ENCODE results near the gene ASRGL1. TPM values are rescaled to one million over a fixed set of nuclear protein-coding genes. Genes with fewer than 3 reads are reported as not detected.
A peak's percentile ranks its signal among the peaks of the same experiment; 100 is the strongest.

ASRGL1 gene
- total RNA-seq, 4 donors from 2014 or later, result 0.38 to 12.6 (median 2.8) TPM

DNA sequence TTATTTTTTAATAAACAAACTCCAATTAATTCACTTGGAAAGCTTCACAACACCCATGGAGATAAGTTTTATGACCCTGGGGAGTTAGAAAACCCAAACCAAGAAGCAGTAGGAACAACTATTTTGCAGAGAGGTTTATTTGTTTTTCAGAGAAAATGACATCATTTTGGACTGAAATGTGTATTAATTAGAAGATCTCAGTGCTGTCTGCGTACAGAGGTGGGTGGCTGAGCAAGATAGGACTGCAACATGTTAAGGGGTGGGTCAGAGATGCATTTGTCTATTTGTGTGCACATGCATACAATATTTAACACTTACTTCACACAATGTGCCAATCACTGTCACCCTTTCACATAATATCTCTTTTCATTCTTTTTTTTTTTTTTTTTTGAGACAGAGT is 82.7 kb downstream of the ASRGL1 start:
- no peak overlapping the region for H3K4me3 ChIP-seq (ENCODE audit: low read depth, poor library complexity, severe bottlenecking)
- intact Hi-C loops (cut with DNase I; ENCODE audit: low total_unique reads), result no loop called here
- TF ChIP-seq, protein P1, sequence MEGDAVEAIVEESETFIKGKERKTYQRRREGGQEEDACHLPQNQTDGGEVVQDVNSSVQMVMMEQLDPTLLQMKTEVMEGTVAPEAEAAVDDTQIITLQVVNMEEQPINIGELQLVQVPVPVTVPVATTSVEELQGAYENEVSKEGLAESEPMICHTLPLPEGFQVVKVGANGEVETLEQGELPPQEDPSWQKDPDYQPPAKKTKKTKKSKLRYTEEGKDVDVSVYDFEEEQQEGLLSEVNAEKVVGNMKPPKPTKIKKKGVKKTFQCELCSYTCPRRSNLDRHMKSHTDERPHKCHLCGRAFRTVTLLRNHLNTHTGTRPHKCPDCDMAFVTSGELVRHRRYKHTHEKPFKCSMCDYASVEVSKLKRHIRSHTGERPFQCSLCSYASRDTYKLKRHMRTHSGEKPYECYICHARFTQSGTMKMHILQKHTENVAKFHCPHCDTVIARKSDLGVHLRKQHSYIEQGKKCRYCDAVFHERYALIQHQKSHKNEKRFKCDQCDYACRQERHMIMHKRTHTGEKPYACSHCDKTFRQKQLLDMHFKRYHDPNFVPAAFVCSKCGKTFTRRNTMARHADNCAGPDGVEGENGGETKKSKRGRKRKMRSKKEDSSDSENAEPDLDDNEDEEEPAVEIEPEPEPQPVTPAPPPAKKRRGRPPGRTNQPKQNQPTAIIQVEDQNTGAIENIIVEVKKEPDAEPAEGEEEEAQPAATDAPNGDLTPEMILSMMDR (IDR thresholded peaks at IDR 0.05), result no peak
- no peak for TF ChIP-seq POLR2A (IDR thresholded peaks at IDR 0.05)
- no peak for DNase-seq (ENCODE audit: low spot score in 2 of 2)
- WGBS, 2 donors, result 15 to 26% methylated on average over 1 of the region's 1 CpG

DNA sequence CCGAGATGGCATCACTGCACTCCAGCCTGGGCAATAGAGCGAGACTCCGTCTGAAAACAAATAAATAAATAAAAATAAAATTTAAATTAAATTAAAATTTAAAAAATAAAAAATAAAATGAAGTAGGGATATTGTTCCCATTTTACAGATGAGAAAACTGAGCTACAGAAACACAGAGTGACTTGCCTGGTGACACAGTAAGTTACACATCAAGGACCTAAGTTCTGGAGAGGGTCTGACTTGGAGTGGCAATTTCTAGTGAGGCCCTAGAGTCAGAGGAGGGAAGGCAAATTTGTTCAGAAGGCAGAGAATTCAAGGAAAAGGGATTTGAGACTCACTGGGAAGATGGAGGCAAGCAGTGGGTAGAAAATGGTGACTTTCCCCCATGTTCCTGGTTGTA is 83.6 kb downstream of the ASRGL1 start:
- H3K4me3 ChIP-seq (ENCODE audit: low read depth, poor library complexity, severe bottlenecking), result no peak overlapping the region
- WGBS, 2 donors, result 96 to 97% methylated on average over 3 of the region's 3 CpGs
- no peak for DNase-seq (ENCODE audit: low spot score in 2 of 2)
- TF ChIP-seq, protein P1 (IDR thresholded peaks at IDR 0.05), result no peak
- no peak for TF ChIP-seq POLR2A (IDR thresholded peaks at IDR 0.05)
- intact Hi-C loops (cut with DNase I; ENCODE audit: low total_unique reads), result no loop called here

DNA sequence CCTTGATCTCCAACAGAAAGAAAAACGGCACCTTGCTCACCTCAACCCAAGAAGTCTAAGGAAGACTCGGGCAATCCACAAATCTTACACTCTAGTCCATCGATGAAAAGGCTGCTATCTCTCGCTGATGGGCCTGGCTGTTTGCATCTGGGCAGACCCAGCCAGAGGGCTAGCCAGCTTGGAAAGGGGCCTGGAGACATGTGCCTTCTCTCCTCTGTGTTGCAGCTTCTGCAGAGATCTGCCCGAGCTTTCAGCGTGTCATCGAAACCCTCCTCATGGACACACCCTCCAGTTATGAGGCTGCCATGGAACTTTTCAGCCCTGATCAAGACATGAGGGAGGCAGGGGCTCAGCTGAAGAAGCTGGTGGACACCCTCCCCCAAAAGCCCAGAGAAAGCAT is 84.7 kb downstream of the ASRGL1 start:
- TF ChIP-seq, protein P1 (IDR thresholded peaks at IDR 0.05), result no peak
- no peak for TF ChIP-seq POLR2A (IDR thresholded peaks at IDR 0.05)
- no peak overlapping the region for H3K4me3 ChIP-seq (ENCODE audit: low read depth, poor library complexity, severe bottlenecking)
- 62 to 66% methylated on average over 7 of the region's 7 CpGs for WGBS, 2 donors
- intact Hi-C loops (cut with DNase I; ENCODE audit: low total_unique reads), result no loop called here
- DNase-seq (ENCODE audit: low spot score in 2 of 2), result peak in 1 of 2 donors; percentile 92

DNA sequence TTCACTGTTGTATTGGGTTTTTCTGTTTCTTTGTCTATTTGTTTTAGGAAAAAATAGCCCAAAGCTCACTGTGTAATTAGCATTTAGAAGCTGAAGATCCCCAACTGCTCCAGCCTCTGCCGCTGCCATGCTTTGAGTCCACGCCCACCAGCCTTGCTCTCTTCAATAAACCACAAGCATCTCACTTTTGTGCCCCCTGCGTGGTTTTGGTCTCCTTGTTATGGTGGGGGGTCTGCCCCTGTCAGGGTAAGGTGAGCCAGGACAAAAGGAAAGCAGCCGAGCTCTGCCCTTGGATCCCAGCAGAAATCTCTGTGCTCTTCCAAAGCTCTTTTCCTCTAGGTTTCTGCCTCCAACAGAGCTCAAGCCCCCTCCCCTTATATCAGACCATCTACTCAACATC is 85.8 kb downstream of the ASRGL1 start:
- H3K4me3 ChIP-seq (ENCODE audit: low read depth, poor library complexity, severe bottlenecking), result no peak overlapping the region
- WGBS, 2 donors, result 78 to 80% methylated on average over 4 of the region's 4 CpGs
- no peak for DNase-seq (ENCODE audit: low spot score in 2 of 2)
- intact Hi-C loops (cut with DNase I; ENCODE audit: low total_unique reads), result no loop called here
- no peak for TF ChIP-seq POLR2A (IDR thresholded peaks at IDR 0.05)
- TF ChIP-seq, protein P1 (IDR thresholded peaks at IDR 0.05), result no peak

DNA sequence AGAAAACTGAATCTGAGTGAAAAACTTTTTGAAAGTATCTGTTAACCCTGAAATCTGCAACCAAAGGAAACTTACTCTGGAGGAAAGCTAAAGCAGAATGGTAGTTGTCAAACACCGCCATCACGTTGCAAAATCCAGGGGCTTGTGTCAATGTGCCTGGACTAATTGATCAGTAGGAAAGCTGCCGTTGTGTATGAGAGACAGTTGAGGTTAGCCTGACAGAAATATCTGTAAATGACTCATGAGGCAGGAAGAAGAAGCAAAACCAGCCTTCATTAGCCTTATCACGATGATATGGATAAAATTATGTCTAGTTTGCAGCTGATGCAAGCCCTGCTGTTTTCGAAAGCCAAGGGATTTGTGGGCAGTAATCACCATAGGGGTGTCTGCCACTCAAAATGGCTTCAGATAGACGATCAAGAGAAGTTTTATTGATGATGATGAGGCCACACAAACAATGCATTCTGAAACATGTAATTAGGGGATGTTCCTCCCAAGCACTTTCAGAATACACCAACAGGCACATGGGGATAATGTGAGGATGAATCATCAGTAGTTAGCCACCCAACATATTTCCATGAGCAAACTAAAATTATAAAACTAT is 90.5 kb downstream of the ASRGL1 start:
- no peak for DNase-seq (ENCODE audit: low spot score in 2 of 2)
- intact Hi-C loops (cut with DNase I; ENCODE audit: low total_unique reads), result loop anchor here (5.0 kb wide), 1 partner anchor 115 kb away; no protein-coding TSS in a partner anchor
- no peak for TF ChIP-seq POLR2A (IDR thresholded peaks at IDR 0.05)
- TF ChIP-seq, protein P1 (IDR thresholded peaks at IDR 0.05), result no peak
- WGBS, 2 donors, result 36 to 41% methylated on average over 6 of the region's 6 CpGs
- no peak overlapping the region for H3K4me3 ChIP-seq (ENCODE audit: low read depth, poor library complexity, severe bottlenecking)
